Activated CD4-positive, alpha-beta memory T cell treated with anti-CD3 and anti-CD28 coated beads, Interleukin-2, amount 10 ng/mL, durations not matched to agents 7 days and 5 days (primary cell): Measurements from ENCODE around the gene APOBEC3B. TPM values are rescaled to one million over a fixed set of nuclear protein-coding genes. Genes with fewer than 3 reads are reported as not detected.
"Not testable (repeated sequence)": the region's sequence is repeated elsewhere in the genome, so short reads cannot be mapped to it uniquely, and the experiment has no call there.

Source experiments
- CTCF ChIA-PET: fragments of 350-600 bp; sonication (Branson Sonifier 250); formaldehyde crosslinking; loops from one replicate; lab custom pipeline; 2021; ENCODE audit warnings: antibody characterized with exemption, inconsistent platforms; lab: Charles Lee
- POLR2A ChIA-PET: fragments of 350-600 bp; sonication (Branson Sonifier 250); formaldehyde crosslinking; loops from one replicate; lab custom pipeline; 2021; ENCODE audit warnings: antibody characterized with exemption; lab: Charles Lee
- DNase-seq: peaks from one replicate; pipeline ENCODE4 v3.0.0-alpha.2; 2020
- H3K27ac Mint-ChIP-seq: one replicate; pipeline ENCODE4 v1.8.0; 2021; ENCODE audit warnings: mild to moderate bottlenecking, mixed read lengths
- H3K27me3 Mint-ChIP-seq: one replicate; pipeline ENCODE4 v1.8.0; 2021; ENCODE audit warnings: mixed read lengths
- H3K36me3 Mint-ChIP-seq: one replicate; pipeline ENCODE4 v1.8.0; 2021; ENCODE audit warnings: low read depth, mixed read lengths
- H3K4me1 Mint-ChIP-seq: one replicate; pipeline ENCODE4 v1.8.0; 2021; ENCODE audit warnings: mixed read lengths
- H3K4me3 Mint-ChIP-seq: one replicate; pipeline ENCODE4 v1.8.0; 2021; ENCODE audit warnings: mild to moderate bottlenecking, mixed read lengths
- H3K9me3 Mint-ChIP-seq: one replicate; pipeline ENCODE4 v1.8.0; 2021; ENCODE audit warnings: mixed read lengths
- total RNA-seq, 2 experiments: library from RNA; stranded (reverse); gene quantifications; one replicate each; pipeline ENCODE4 v1.2.3, GENCODE V29; 2021

Gene APOBEC3B
- total RNA-seq, 2 experiments from 2014 or later = 51.6 to 51.9 TPM

GRCh38 chr22:38943882-38944281, 38.3 kb upstream of the APOBEC3B start:
- Mint-ChIP-seq H3K9me3 (no peaks in the 10 kb centered on the region), H3K27me3 (peaks cover 44% of the 10 kb centered on the region), H3K4me1 (peaks cover 27% of the 10 kb centered on the region), H3K27ac (no peak overlapping the region), H3K36me3 (no peaks in the 10 kb centered on the region), H3K4me3 (no peak overlapping the region)
- no peak for DNase-seq
- POLR2A ChIA-PET = no interaction called here
- CTCF ChIA-PET = no interaction called here

- ChIA-PET CTCF (no interaction called here), POLR2A (no interaction called here)
- Mint-ChIP-seq H3K9me3 (no peaks in the 10 kb centered on the region), H3K4me1 (peaks cover 27% of the 10 kb centered on the region), H3K27ac (no peak overlapping the region), H3K36me3 (no peaks in the 10 kb centered on the region), H3K4me3 (no peak overlapping the region), H3K27me3 (peaks cover 42% of the 10 kb centered on the region)
- DNase-seq = no peak
Measured at GRCh38 chr22:38944653-38945052, 37.5 kb upstream of the APOBEC3B start.

- POLR2A ChIA-PET, CTCF ChIA-PET, H3K9me3 Mint-ChIP-seq, DNase-seq, H3K4me3 Mint-ChIP-seq, H3K27ac Mint-ChIP-seq, H3K36me3 Mint-ChIP-seq: not testable (repeated sequence)
- Mint-ChIP-seq H3K4me1 (peaks cover 23% of the 10 kb centered on the region), H3K27me3 (peaks cover 36% of the 10 kb centered on the region)
Measured at GRCh38 chr22:38945706-38946338, 36.3 kb upstream of the APOBEC3B start.

- Mint-ChIP-seq H3K27ac (no peak overlapping the region), H3K4me1 (peaks cover 13% of the 10 kb centered on the region), H3K36me3 (no peaks in the 10 kb centered on the region), H3K9me3 (no peaks in the 10 kb centered on the region), H3K4me3 (no peak overlapping the region), H3K27me3 (peaks cover 36% of the 10 kb centered on the region)
- ChIA-PET CTCF (no interaction called here), POLR2A (no interaction called here)
- no peak for DNase-seq
Measured at GRCh38 chr22:38946771-38947170, 35.4 kb upstream of the APOBEC3B start.

- ChIA-PET POLR2A (no interaction called here), CTCF (interaction anchor here (0.8 kb wide), 1 partner anchor 77 kb away, joined by 3 read pairs; no protein-coding TSS in a partner anchor)
- no peak for DNase-seq
- no peaks in the 10 kb centered on the region for H3K9me3 Mint-ChIP-seq
- H3K27me3 Mint-ChIP-seq = peaks cover 36% of the 10 kb centered on the region
- H3K4me1 Mint-ChIP-seq = peaks cover 12% of the 10 kb centered on the region
- H3K4me3 Mint-ChIP-seq = no peak overlapping the region
- no peaks in the 10 kb centered on the region for H3K36me3 Mint-ChIP-seq
- H3K27ac Mint-ChIP-seq = no peak overlapping the region
Measured at GRCh38 chr22:38947321-38948140, 34.6 kb upstream of the APOBEC3B start.

GRCh38 chr22:38948181-38948940, 33.8 kb upstream of the APOBEC3B start:
- Mint-ChIP-seq H3K4me3 (no peak overlapping the region), H3K9me3 (no peaks in the 10 kb centered on the region), H3K36me3 (no peaks in the 10 kb centered on the region), H3K4me1 (peaks cover 16% of the 10 kb centered on the region), H3K27ac (no peak overlapping the region), H3K27me3 (peaks cover 32% of the 10 kb centered on the region)
- no peak for DNase-seq
- POLR2A ChIA-PET = no interaction called here
- CTCF ChIA-PET = interaction anchor here (0.8 kb wide), 1 partner anchor 78 kb away, joined by 3 read pairs; no protein-coding TSS in a partner anchor

GRCh38 chr22:38949889-38950405, 32.2 kb upstream of the APOBEC3B start:
- DNase-seq = no peak
- ChIA-PET POLR2A (no interaction called here), CTCF (no interaction called here)
- H3K27me3 Mint-ChIP-seq = peaks cover 27% of the 10 kb centered on the region
- H3K36me3 Mint-ChIP-seq = no peaks in the 10 kb centered on the region
- H3K4me1 Mint-ChIP-seq = peaks cover 27% of the 10 kb centered on the region
- no peaks in the 10 kb centered on the region for H3K9me3 Mint-ChIP-seq
- H3K4me3 Mint-ChIP-seq = no peak overlapping the region
- no peak overlapping the region for H3K27ac Mint-ChIP-seq

GRCh38 chr22:38950527-38951295, 31.4 kb upstream of the APOBEC3B start:
- CTCF ChIA-PET = interaction anchor here (1.1 to 2.5 kb wide), 2 partner anchors 52 to 81 kb away, joined by 10 to 11 read pairs; no protein-coding TSS in a partner anchor
- H3K27ac Mint-ChIP-seq = no peak overlapping the region
- H3K4me3 Mint-ChIP-seq = no peak overlapping the region
- POLR2A ChIA-PET = interaction anchor here (1.7 kb wide), 1 partner anchor 9 kb away, joined by 5 read pairs; no protein-coding TSS in a partner anchor
- peaks cover 33% of the 10 kb centered on the region for H3K4me1 Mint-ChIP-seq
- no peaks in the 10 kb centered on the region for H3K9me3 Mint-ChIP-seq
- H3K36me3 Mint-ChIP-seq = no peaks in the 10 kb centered on the region
- no peak for DNase-seq
- peaks cover 21% of the 10 kb centered on the region for H3K27me3 Mint-ChIP-seq

- no peak for DNase-seq
- Mint-ChIP-seq H3K4me1 (peaks cover 37% of the 10 kb centered on the region), H3K27ac (peak overlapping the region; percentile 21), H3K9me3 (no peaks in the 10 kb centered on the region), H3K36me3 (no peaks in the 10 kb centered on the region), H3K4me3 (no peak overlapping the region), H3K27me3 (peaks cover 12% of the 10 kb centered on the region)
- POLR2A ChIA-PET = interaction anchor here (1.7 kb wide), 1 partner anchor 10 kb away, joined by 5 read pairs; no protein-coding TSS in a partner anchor
- CTCF ChIA-PET = interaction anchor here (1.1 to 2.5 kb wide), 3 partner anchors 22 to 82 kb away, joined by 4 to 11 read pairs (median 10); no protein-coding TSS in a partner anchor
Measured at GRCh38 chr22:38951734-38952133, 30.4 kb upstream of the APOBEC3B start.

- POLR2A ChIA-PET = interaction anchor here (0.9 to 1.9 kb wide), 2 partner anchors 79 to 366 kb away, joined by 3 to 12 read pairs; partner anchors contain the start of gene CBX6
- Mint-ChIP-seq H3K9me3 (no peaks in the 10 kb centered on the region), H3K4me3 (no peak overlapping the region)
Measured at GRCh38 chr22:38952281-38952993, 29.7 kb upstream of the APOBEC3B start.

GRCh38 chr22:38953091-38953490, 29.1 kb upstream of the APOBEC3B start:
- Mint-ChIP-seq H3K36me3 (no peaks in the 10 kb centered on the region), H3K4me1 (peaks cover 46% of the 10 kb centered on the region), H3K4me3 (no peak overlapping the region), H3K9me3 (no peaks in the 10 kb centered on the region), H3K27ac (peak overlapping the region; percentile 82), H3K27me3 (peaks cover 1% of the 10 kb centered on the region)
- ChIA-PET CTCF (interaction anchor here (1.5 to 2.5 kb wide), 2 partner anchors 20 to 83 kb away, joined by 4 to 11 read pairs; no protein-coding TSS in a partner anchor), POLR2A (interaction anchor here (0.9 to 1.9 kb wide), 3 partner anchors 13 to 366 kb away, joined by 3 to 12 read pairs (median 5); partner anchors contain the start of gene CBX6)
- no peak for DNase-seq

More at GRCh38 chr22:38952281-38952993, 29.7 kb upstream of the APOBEC3B start:
- H3K36me3 Mint-ChIP-seq = no peaks in the 10 kb centered on the region
- peaks cover 43% of the 10 kb centered on the region for H3K4me1 Mint-ChIP-seq
- CTCF ChIA-PET = interaction anchor here (1.1 to 2.5 kb wide), 3 partner anchors 21 to 83 kb away, joined by 4 to 11 read pairs (median 10); no protein-coding TSS in a partner anchor
- no peak for DNase-seq
- H3K27ac Mint-ChIP-seq = peak overlapping the region; percentile 59
- peaks cover 8% of the 10 kb centered on the region for H3K27me3 Mint-ChIP-seq
